ENCODE measurements around the gene MARK1. TPM values are rescaled to one million over a fixed set of nuclear protein-coding genes. Genes with fewer than 3 reads are reported as not detected.

The MARK1 gene
- total and polyA plus RNA-seq, 2 donors (not counting 1 experiment from before 2014, with no cell fraction given): 0.99 to 1.1 TPM

DNA sequence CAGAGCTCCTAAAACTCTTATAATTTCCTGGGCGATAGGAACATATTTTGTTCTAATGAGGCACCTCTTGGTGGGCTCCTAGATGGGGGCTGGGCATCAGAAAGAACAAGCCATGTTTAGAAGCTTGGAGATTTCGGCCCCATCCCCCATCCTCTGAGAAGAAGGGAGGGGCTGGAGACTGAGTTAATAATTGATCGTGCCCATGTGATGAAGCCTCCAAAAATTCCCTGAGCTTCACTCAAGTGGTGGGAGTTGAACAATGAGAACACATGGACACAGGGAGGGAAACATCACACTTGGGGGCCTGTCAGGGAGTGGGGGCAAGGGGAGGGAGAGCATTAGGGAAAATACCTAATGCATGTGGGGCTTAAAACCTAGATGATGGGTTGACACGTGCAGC is 180.3 kb downstream of the MARK1 start:
- Histone ChIP-seq H3K36me3 (ENCODE audit: control insufficient read depth, insufficient read depth, low read length) (no peaks in the 10 kb centered on the region), H3K4me1 (ENCODE audit: control insufficient read depth, extremely low read depth, insufficient read depth, low read length) (no peaks in the 10 kb centered on the region), H3K4me2 (ENCODE audit: extremely low read depth, insufficient read depth, low read length) (no peak overlapping the region), H3K79me2 (ENCODE audit: control insufficient read depth, insufficient read depth, low read length) (no peaks in the 10 kb centered on the region), H3K27me3 (ENCODE audit: control insufficient read depth, insufficient read depth, low read length) (no peaks in the 10 kb centered on the region), H3K9me3 (ENCODE audit: control insufficient read depth, insufficient read depth, low read depth, low read length) (no peaks in the 10 kb centered on the region), H3K9ac (ENCODE audit: insufficient read depth, low read length) (no peak overlapping the region), H2AFZ (ENCODE audit: low read length) (no peak overlapping the region), H3K4me3 (replicated peaks in 1 of 4; ENCODE audit: control extremely low read depth in 1 of 4, insufficient read depth in 1 of 4, low read depth in 3 of 4, low read length in 4 of 4) (no peak overlapping the region), H4K20me1 (ENCODE audit: control insufficient read depth, extremely low read depth, insufficient read depth, low read length) (no peaks in the 10 kb centered on the region), H3K27ac (ENCODE audit: insufficient read depth, low read length) (no peak overlapping the region)
- TF ChIP-seq CTCF (conservative IDR thresholded peaks at IDR 0.05 in 1 of 2, IDR thresholded peaks at IDR 0.05 in 1 of 2; ENCODE audit: low read depth in 1 of 2, low read length in 2 of 2) (no peak), EZH2 (IDR thresholded peaks at IDR 0.05; ENCODE audit: low read length, missing control alignments) (no peak)
- no peak for DNase-seq (ENCODE audit: low read depth in 2 of 2)

DNA sequence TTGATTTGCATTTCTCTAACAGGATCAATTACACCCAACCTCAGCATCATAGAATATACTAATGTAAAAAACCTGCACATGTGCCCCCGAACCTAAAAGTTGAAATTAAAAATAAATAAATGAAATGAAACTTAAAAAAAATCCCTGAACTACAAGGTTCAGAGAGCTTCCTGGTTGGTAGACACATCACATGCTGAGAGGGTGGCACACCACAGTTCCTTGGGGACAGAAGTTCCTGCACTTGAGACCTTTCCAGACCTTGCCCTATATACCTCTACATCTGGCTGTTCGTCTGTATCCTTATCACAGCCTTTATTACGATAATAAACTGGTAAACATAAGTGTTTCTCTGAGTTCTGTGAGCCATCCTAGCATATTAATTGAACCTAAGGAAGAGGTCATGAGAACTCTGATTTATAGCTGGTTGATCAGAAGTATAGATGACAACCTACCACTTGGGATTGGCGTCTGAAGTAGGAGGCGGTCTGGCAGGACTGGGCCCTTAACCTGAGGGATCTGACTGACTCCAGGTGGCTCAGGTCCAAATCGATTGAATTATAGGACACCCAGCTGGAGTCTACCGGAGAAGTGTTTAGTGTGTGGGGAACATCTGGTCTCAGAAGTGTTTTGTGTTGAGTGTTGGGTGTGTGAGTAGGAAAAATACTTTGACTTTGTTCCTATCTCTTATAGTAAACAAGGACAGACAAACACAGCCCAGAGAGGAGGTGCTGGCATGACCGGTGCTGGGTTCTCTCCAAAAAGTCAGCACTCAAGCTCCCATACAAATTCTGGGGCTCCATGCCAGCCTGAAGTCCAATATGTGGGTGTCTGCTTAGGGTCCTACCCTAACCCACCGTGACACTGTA is 181.2 kb downstream of the MARK1 start:
- Histone ChIP-seq H3K27me3 (ENCODE audit: control insufficient read depth, insufficient read depth, low read length) (no peaks in the 10 kb centered on the region), H3K4me3 (replicated peaks in 1 of 4; ENCODE audit: control extremely low read depth in 1 of 4, insufficient read depth in 1 of 4, low read depth in 3 of 4, low read length in 4 of 4) (no peak overlapping the region), H3K36me3 (ENCODE audit: control insufficient read depth, insufficient read depth, low read length) (no peaks in the 10 kb centered on the region), H3K9me3 (ENCODE audit: control insufficient read depth, insufficient read depth, low read depth, low read length) (no peaks in the 10 kb centered on the region), H2AFZ (ENCODE audit: low read length) (no peak overlapping the region), H3K4me2 (ENCODE audit: extremely low read depth, insufficient read depth, low read length) (no peak overlapping the region), H3K9ac (ENCODE audit: insufficient read depth, low read length) (no peak overlapping the region), H3K79me2 (ENCODE audit: control insufficient read depth, insufficient read depth, low read length) (no peaks in the 10 kb centered on the region), H3K4me1 (ENCODE audit: control insufficient read depth, extremely low read depth, insufficient read depth, low read length) (no peaks in the 10 kb centered on the region), H3K27ac (ENCODE audit: insufficient read depth, low read length) (no peak overlapping the region), H4K20me1 (ENCODE audit: control insufficient read depth, extremely low read depth, insufficient read depth, low read length) (no peaks in the 10 kb centered on the region)
- no peak for TF ChIP-seq EZH2 (IDR thresholded peaks at IDR 0.05; ENCODE audit: low read length, missing control alignments)
- no peak for TF ChIP-seq CTCF (conservative IDR thresholded peaks at IDR 0.05 in 1 of 2, IDR thresholded peaks at IDR 0.05 in 1 of 2; ENCODE audit: low read depth in 1 of 2, low read length in 2 of 2)
- DNase-seq (ENCODE audit: low read depth in 2 of 2): no peak

- no peaks in the 10 kb centered on the region for H3K36me3 ChIP-seq (ENCODE audit: control insufficient read depth, insufficient read depth, low read length)
- no peaks in the 10 kb centered on the region for H3K4me1 ChIP-seq (ENCODE audit: control insufficient read depth, extremely low read depth, insufficient read depth, low read length)
- no peak for TF ChIP-seq EZH2 (IDR thresholded peaks at IDR 0.05; ENCODE audit: low read length, missing control alignments)
- TF ChIP-seq CTCF (conservative IDR thresholded peaks at IDR 0.05 in 1 of 2, IDR thresholded peaks at IDR 0.05 in 1 of 2; ENCODE audit: low read depth in 1 of 2, low read length in 2 of 2): no peak
- H3K79me2 ChIP-seq (ENCODE audit: control insufficient read depth, insufficient read depth, low read length): no peaks in the 10 kb centered on the region
- no peaks in the 10 kb centered on the region for H3K27me3 ChIP-seq (ENCODE audit: control insufficient read depth, insufficient read depth, low read length)
- H3K4me2 ChIP-seq (ENCODE audit: extremely low read depth, insufficient read depth, low read length): no peak overlapping the region
- no peak for DNase-seq (ENCODE audit: low read depth in 2 of 2)
- no peak overlapping the region for H3K4me3 ChIP-seq (replicated peaks in 1 of 4; ENCODE audit: control extremely low read depth in 1 of 4, insufficient read depth in 1 of 4, low read depth in 3 of 4, low read length in 4 of 4)
- no peaks in the 10 kb centered on the region for H4K20me1 ChIP-seq (ENCODE audit: control insufficient read depth, extremely low read depth, insufficient read depth, low read length)
- H3K27ac ChIP-seq (ENCODE audit: insufficient read depth, low read length): no peak overlapping the region
- no peak overlapping the region for H2AFZ ChIP-seq (ENCODE audit: low read length)
- no peak overlapping the region for H3K9ac ChIP-seq (ENCODE audit: insufficient read depth, low read length)
- H3K9me3 ChIP-seq (ENCODE audit: control insufficient read depth, insufficient read depth, low read depth, low read length): no peaks in the 10 kb centered on the region
Measured at GRCh38 chr1:220710333-220710732, 182.4 kb downstream of the MARK1 start.
